Neural cell (in vitro differentiated cells): ENCODE results near the gene UIMC1. TPM values are rescaled to one million over a fixed set of nuclear protein-coding genes. Genes with fewer than 3 reads are reported as not detected.

Source experiments
- H2AFZ ChIP-seq: fragments of 200-600, 300-800 bp; sonication (generic), shearing (Covaris generic); 2 replicates; pipeline ENCODE4 v1.6.0; 2014; ENCODE audit warnings: low read depth, mild to moderate bottlenecking, antibody characterized with exemption, low read length, moderate library complexity
- H3F3A ChIP-seq: fragments of 200-600 bp; shearing (Covaris generic); 2 replicates; pipeline ENCODE4 v1.6.1; 2016; ENCODE audit warnings: mild to moderate bottlenecking, moderate library complexity, mixed read lengths, antibody characterized with exemption, low read length; ENCODE audit not compliant: insufficient read depth, poor library complexity, severe bottlenecking
- H3K27ac ChIP-seq: fragments of 200-600, 300-800 bp; sonication (generic), shearing (Covaris generic); 2 replicates; pipeline ENCODE4 v1.5.1; 2014; ENCODE audit warnings: mild to moderate bottlenecking, low read length, moderate library complexity
- H3K27me3 ChIP-seq: fragments of 300-800, 200-600 bp; sonication (generic), shearing (Covaris generic); 2 replicates; pipeline ENCODE4 v1.6.0; 2014; ENCODE audit warnings: mild to moderate bottlenecking, low read depth, low read length, moderate library complexity; ENCODE audit not compliant: insufficient read depth
- H3K36me3 ChIP-seq: fragments of 300-800, 200-600 bp; sonication (generic), shearing (Covaris generic); 2 replicates; pipeline ENCODE4 v1.5.1; 2014; ENCODE audit warnings: mild to moderate bottlenecking, antibody characterized with exemption, low read length, moderate library complexity; ENCODE audit not compliant: insufficient read depth
- H3K4me2 ChIP-seq: fragments of 300-800, 200-600 bp; sonication (generic), shearing (Covaris generic); 2 replicates; pipeline ENCODE4 v1.6.0; 2014; ENCODE audit warnings: mild to moderate bottlenecking, low read length
- H3K4me3 ChIP-seq: fragments of 300-800, 200-600 bp; sonication (generic), shearing (Covaris generic); 2 replicates; pipeline ENCODE4 v1.5.1; 2014; ENCODE audit warnings: mild to moderate bottlenecking, low read length, moderate library complexity
- H3K79me2 ChIP-seq: fragments of 200-600 bp; shearing (Covaris generic); replicated peaks from 2 replicates; pipeline ENCODE4 v1.6.0; 2014; ENCODE audit warnings: mild to moderate bottlenecking, low read length, moderate library complexity; ENCODE audit not compliant: insufficient read depth
- H3K9ac ChIP-seq: fragments of 300-800, 200-600 bp; sonication (generic), shearing (Covaris generic); 2 replicates; pipeline ENCODE4 v1.6.1; 2016; ENCODE audit warnings: mild to moderate bottlenecking, low read length, mixed read lengths
- H3K9me2 ChIP-seq: fragments of 200-600 bp; shearing (Covaris generic); 2 replicates; pipeline ENCODE4 v1.6.1; 2016; ENCODE audit warnings: mild to moderate bottlenecking, low read length, mixed read lengths; ENCODE audit not compliant: insufficient read depth
- H3K9me3 ChIP-seq: fragments of 200-600, 300-800 bp; sonication (generic), shearing (Covaris generic); 2 replicates; pipeline ENCODE4 v1.6.1; 2016; ENCODE audit warnings: mild to moderate bottlenecking, mixed run types, low read length, moderate library complexity, mixed read lengths
- H4K20me1 ChIP-seq: fragments of 200-600 bp; shearing (Covaris generic); 2 replicates; pipeline ENCODE4 v1.6.1; 2016; ENCODE audit warnings: mild to moderate bottlenecking, mixed run types; ENCODE audit not compliant: insufficient read depth
- CTCF ChIP-seq: fragments of 450-650 bp; IDR thresholded peaks from 2 replicates; pipeline ENCODE4 v1.5.1; 2014; ENCODE audit warnings: antibody characterized with exemption, mild to moderate bottlenecking, moderate library complexity; ENCODE audit not compliant: poor library complexity, severe bottlenecking
- EP300 ChIP-seq: fragments of 450-650 bp; conservative IDR thresholded peaks from 2 replicates; pipeline ENCODE4 v1.6.1; 2014; ENCODE audit warnings: antibody characterized with exemption, mild to moderate bottlenecking, moderate library complexity; ENCODE audit not compliant: poor library complexity, severe bottlenecking
- EZH2 ChIP-seq: fragments of 200-600, 300-800 bp; shearing (Covaris generic), sonication (generic); IDR thresholded peaks from 2 replicates; pipeline ENCODE4 v1.6.1; 2014; ENCODE audit warnings: antibody characterized with exemption, low read length, borderline replicate concordance, mild to moderate bottlenecking; ENCODE audit not compliant: insufficient read depth, poor library complexity, severe bottlenecking
- MXI1 ChIP-seq: fragments of 450-650 bp; conservative IDR thresholded peaks from 2 replicates; pipeline ENCODE4 v1.6.1; 2014; ENCODE audit warnings: antibody characterized with exemption, mild to moderate bottlenecking; ENCODE audit not compliant: poor library complexity, severe bottlenecking
- POLR2AphosphoS5 ChIP-seq: IDR thresholded peaks from 2 replicates; pipeline ENCODE4 v1.6.1; 2012
- RAD21 ChIP-seq: fragments of 450-650 bp; conservative IDR thresholded peaks from 2 replicates; pipeline ENCODE4 v1.6.1; 2014; ENCODE audit warnings: antibody characterized with exemption, mild to moderate bottlenecking, moderate library complexity
- REST ChIP-seq: IDR thresholded peaks from 2 replicates; pipeline ENCODE4 v1.6.1; 2012; ENCODE audit warnings: borderline replicate concordance
- SMC3 ChIP-seq: fragments of 450-650 bp; conservative IDR thresholded peaks from 2 replicates; pipeline ENCODE4 v1.6.1; 2014; ENCODE audit warnings: antibody characterized with exemption, mild to moderate bottlenecking, moderate library complexity; ENCODE audit not compliant: poor library complexity
- TAF1 ChIP-seq: IDR thresholded peaks from 2 replicates; pipeline ENCODE4 v1.6.1; 2012; ENCODE audit warnings: low read depth
- polyA plus RNA-seq: library from polyadenylated mRNA; depleted of rRNA; stranded (reverse); fragments of >200 nt; gene quantifications from 2 replicates; pipeline ENCODE4 v1.2.3, GENCODE V29; 2014

Gene UIMC1
- polyA plus RNA-seq, 1 donor from 2014 or later = 74.0 TPM

GRCh38 chr5:176861276-176861675, 145.3 kb downstream of the UIMC1 start:
- no peaks in the 10 kb centered on the region for H3K9me2 ChIP-seq
- TF ChIP-seq POLR2AphosphoS5 = no peak
- no peak for TF ChIP-seq EZH2
- TF ChIP-seq RAD21 = no peak
- no peak for TF ChIP-seq MXI1
- no peak for TF ChIP-seq EP300
- TF ChIP-seq TAF1 = no peak
- no peak for TF ChIP-seq SMC3
- TF ChIP-seq CTCF = no peak
- no peak for TF ChIP-seq REST
- H3K27ac ChIP-seq = no peak overlapping the region
- no peaks in the 10 kb centered on the region for H3F3A ChIP-seq
- H3K79me2 ChIP-seq = no peaks in the 10 kb centered on the region
- H4K20me1 ChIP-seq = no peaks in the 10 kb centered on the region
- no peaks in the 10 kb centered on the region for H3K27me3 ChIP-seq
- no peaks in the 10 kb centered on the region for H3K36me3 ChIP-seq
- no peak overlapping the region for H3K4me2 ChIP-seq
- no peak overlapping the region for H2AFZ ChIP-seq
- H3K9me3 ChIP-seq = no peaks in the 10 kb centered on the region
- no peak overlapping the region for H3K9ac ChIP-seq
- no peak overlapping the region for H3K4me3 ChIP-seq

- H3K9me2 ChIP-seq = no peaks in the 10 kb centered on the region
- no peak overlapping the region for H3K4me2 ChIP-seq
- H3K9ac ChIP-seq = no peak overlapping the region
- no peaks in the 10 kb centered on the region for H3K27me3 ChIP-seq
- no peak overlapping the region for H3K4me3 ChIP-seq
- H4K20me1 ChIP-seq = no peaks in the 10 kb centered on the region
- no peaks in the 10 kb centered on the region for H3F3A ChIP-seq
- TF ChIP-seq CTCF (no peak), SMC3 (no peak), EZH2 (no peak), RAD21 (no peak)
- no peaks in the 10 kb centered on the region for H3K36me3 ChIP-seq
- no peak overlapping the region for H3K27ac ChIP-seq
- H2AFZ ChIP-seq = no peak overlapping the region
- no peaks in the 10 kb centered on the region for H3K79me2 ChIP-seq
- H3K9me3 ChIP-seq = no peaks in the 10 kb centered on the region
These were observed 146.2 kb downstream of the UIMC1 start for GRCh38 chr5:176860381-176860780.
